Measurements from ENCODE around the gene FOXO1.

DNA sequence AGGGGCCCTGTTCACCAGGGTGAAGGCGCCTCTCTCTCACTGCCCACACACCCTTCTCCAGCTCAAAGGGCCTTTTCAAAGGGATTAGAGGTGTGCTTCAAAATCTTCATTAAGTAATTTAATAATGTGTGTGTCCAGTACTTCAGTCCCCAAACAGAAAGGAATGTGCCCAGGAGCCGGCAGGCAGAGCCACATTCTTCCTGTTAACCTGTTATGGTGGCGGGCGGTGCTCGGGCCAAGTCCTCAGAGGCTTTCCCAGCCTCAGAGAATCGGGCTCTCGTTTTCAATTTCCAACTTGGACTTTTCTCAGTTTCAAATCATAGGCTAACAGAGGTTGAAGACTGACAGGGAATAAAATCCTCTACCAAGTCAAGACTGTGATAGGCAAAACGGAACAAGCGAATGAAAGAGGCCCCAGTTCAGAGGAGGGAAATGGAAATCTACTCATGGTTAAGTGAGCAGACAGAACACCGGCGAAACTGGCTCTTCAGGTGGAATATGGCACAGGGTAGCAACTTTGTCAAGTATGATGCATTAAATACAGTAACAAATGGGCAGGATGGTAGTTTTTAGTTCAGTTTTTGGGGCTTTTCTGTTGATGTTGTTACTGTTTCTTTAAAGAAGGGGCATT, 68.6 kb downstream of the FOXO1 start:
- TF ChIP-seq, protein P1, sequence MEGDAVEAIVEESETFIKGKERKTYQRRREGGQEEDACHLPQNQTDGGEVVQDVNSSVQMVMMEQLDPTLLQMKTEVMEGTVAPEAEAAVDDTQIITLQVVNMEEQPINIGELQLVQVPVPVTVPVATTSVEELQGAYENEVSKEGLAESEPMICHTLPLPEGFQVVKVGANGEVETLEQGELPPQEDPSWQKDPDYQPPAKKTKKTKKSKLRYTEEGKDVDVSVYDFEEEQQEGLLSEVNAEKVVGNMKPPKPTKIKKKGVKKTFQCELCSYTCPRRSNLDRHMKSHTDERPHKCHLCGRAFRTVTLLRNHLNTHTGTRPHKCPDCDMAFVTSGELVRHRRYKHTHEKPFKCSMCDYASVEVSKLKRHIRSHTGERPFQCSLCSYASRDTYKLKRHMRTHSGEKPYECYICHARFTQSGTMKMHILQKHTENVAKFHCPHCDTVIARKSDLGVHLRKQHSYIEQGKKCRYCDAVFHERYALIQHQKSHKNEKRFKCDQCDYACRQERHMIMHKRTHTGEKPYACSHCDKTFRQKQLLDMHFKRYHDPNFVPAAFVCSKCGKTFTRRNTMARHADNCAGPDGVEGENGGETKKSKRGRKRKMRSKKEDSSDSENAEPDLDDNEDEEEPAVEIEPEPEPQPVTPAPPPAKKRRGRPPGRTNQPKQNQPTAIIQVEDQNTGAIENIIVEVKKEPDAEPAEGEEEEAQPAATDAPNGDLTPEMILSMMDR (IDR thresholded peaks at IDR 0.05; ENCODE audit: insufficient read depth, low read length, poor library complexity, severe bottlenecking) = no peak
- TF ChIP-seq EZH2phosphoT487 (conservative IDR thresholded peaks at IDR 0.05; ENCODE audit: low read length) = no peak

Measured in SU-DHL-6 (cell line).